Naive thymus-derived CD4-positive, alpha-beta T cell (primary cell): Measurements from ENCODE around the gene CACNA2D2. TPM values are rescaled to one million over a fixed set of nuclear protein-coding genes. Genes with fewer than 3 reads are reported as not detected.

Source experiments
- ATAC-seq: fragments of 150-1000 bp; cut with Tn5 transposase; 2 replicates; pipeline ENCODE4 v1.10.0; 2021; ENCODE audit warnings: mild to moderate bottlenecking, moderate library complexity
- CTCF ChIA-PET: fragments of 350-600 bp; sonication (Branson Sonifier 250); formaldehyde crosslinking; loops from one replicate; lab custom pipeline; 2021; ENCODE audit warnings: antibody characterized with exemption; lab: Charles Lee
- POLR2A ChIA-PET: fragments of 350-600 bp; sonication (Branson Sonifier 250); formaldehyde crosslinking; loops from one replicate; lab custom pipeline; 2021; ENCODE audit warnings: antibody characterized with exemption, inconsistent platforms; lab: Charles Lee
- DNase-seq, 9 donors: peaks; one replicate each; pipeline versions ENCODE4 v3.0.0 to v3.0.0-alpha.2; 2020 to 2022; ENCODE audit warnings: mixed read lengths in 1 of 9
- H3K27ac ChIP-seq: one replicate; pipeline ENCODE4 v1.7.0; 2013; ENCODE audit warnings: mild to moderate bottlenecking, low read depth, low read length, moderate library complexity
- H3K27me3 ChIP-seq, 2 donors: one replicate each; pipeline ENCODE4 v1.7.0; 2013; ENCODE audit warnings: low read length in 2 of 2, mild to moderate bottlenecking in 2 of 2, moderate library complexity in 2 of 2; ENCODE audit not compliant: control insufficient read depth in 2 of 2, insufficient read depth in 2 of 2
- H3K36me3 ChIP-seq, 3 experiments: 1 replicate in 2 of 3; 2 replicates in 1 of 3; pipeline ENCODE4 v1.7.0; 2013; ENCODE audit warnings: low read length in 3 of 3, mild to moderate bottlenecking in 3 of 3, moderate library complexity in 1 of 3; ENCODE audit not compliant: insufficient read depth in 3 of 3, control insufficient read depth in 2 of 3
- H3K4me1 ChIP-seq, 2 donors: one replicate each; pipeline ENCODE4 v1.7.0; 2013; ENCODE audit warnings: low read length in 2 of 2, mild to moderate bottlenecking in 2 of 2, moderate library complexity in 1 of 2; ENCODE audit not compliant: control insufficient read depth in 2 of 2, insufficient read depth in 2 of 2
- H3K4me3 ChIP-seq: 2 replicates; pipeline ENCODE4 v1.7.0; 2013; ENCODE audit warnings: mild to moderate bottlenecking, low read length
- H3K9me3 ChIP-seq, 3 experiments: 1 replicate in 2 of 3; 2 replicates in 1 of 3; pipeline ENCODE4 v1.7.0; 2013; ENCODE audit warnings: low read length in 3 of 3; ENCODE audit not compliant: control insufficient read depth in 2 of 3
- H3K27ac Mint-ChIP-seq, 9 donors: one replicate each; pipeline ENCODE4 v1.8.0; 2020 to 2022; ENCODE audit warnings: mixed read lengths in 9 of 9, mild to moderate bottlenecking in 8 of 9, moderate library complexity in 5 of 9, inconsistent platforms in 2 of 9
- H3K27me3 Mint-ChIP-seq, 5 donors: one replicate each; pipeline ENCODE4 v1.8.0; 2021 to 2022; ENCODE audit warnings: mixed read lengths in 5 of 5, mild to moderate bottlenecking in 1 of 5
- H3K36me3 Mint-ChIP-seq, 5 donors: one replicate each; pipeline ENCODE4 v1.8.0; 2020 to 2022; ENCODE audit warnings: mixed read lengths in 5 of 5, mild to moderate bottlenecking in 3 of 5, inconsistent platforms in 1 of 5
- H3K4me1 Mint-ChIP-seq, 7 donors: one replicate each; pipeline ENCODE4 v1.8.0; 2020 to 2022; ENCODE audit warnings: mixed read lengths in 7 of 7, mild to moderate bottlenecking in 3 of 7, inconsistent platforms in 1 of 7
- H3K4me3 Mint-ChIP-seq, 10 donors: one replicate each; pipeline ENCODE4 v1.8.0; 2020 to 2022; ENCODE audit warnings: mild to moderate bottlenecking in 10 of 10, mixed read lengths in 10 of 10, moderate library complexity in 6 of 10, inconsistent platforms in 2 of 10
- H3K9me3 Mint-ChIP-seq, 11 donors: one replicate each; pipeline ENCODE4 v1.8.0; 2020 to 2022; ENCODE audit warnings: mixed read lengths in 11 of 11, mild to moderate bottlenecking in 4 of 11, inconsistent platforms in 1 of 11, moderate library complexity in 1 of 11
- intact Hi-C, 2 donors: fragments of 100-400 bp; cut with micrococcal nuclease; formaldehyde crosslinking; loops; one replicate each; pipeline ENCODE4 v1.15.1; 2023
- polyA plus RNA-seq, 2 donors: library from polyadenylated mRNA; unstranded; fragments of 300-500 nt; fragmentation: Illumina TruSeq; gene quantifications; one replicate each; pipeline ENCODE4 v1.2.3, GENCODE V29; 2021
- total RNA-seq, 6 experiments: library from RNA in 5 of 6; stranded (reverse) in 5 of 6; gene quantifications; 1 replicate in 5 of 6; 2 replicates in 1 of 6; pipeline ENCODE4 v1.2.3 and lab custom pipeline; 2021 to 2026

The CACNA2D2 gene
- total and polyA plus RNA-seq, 7 experiments from 2014 or later = 0.32 to 6.2 (median 2.0) TPM

DNA sequence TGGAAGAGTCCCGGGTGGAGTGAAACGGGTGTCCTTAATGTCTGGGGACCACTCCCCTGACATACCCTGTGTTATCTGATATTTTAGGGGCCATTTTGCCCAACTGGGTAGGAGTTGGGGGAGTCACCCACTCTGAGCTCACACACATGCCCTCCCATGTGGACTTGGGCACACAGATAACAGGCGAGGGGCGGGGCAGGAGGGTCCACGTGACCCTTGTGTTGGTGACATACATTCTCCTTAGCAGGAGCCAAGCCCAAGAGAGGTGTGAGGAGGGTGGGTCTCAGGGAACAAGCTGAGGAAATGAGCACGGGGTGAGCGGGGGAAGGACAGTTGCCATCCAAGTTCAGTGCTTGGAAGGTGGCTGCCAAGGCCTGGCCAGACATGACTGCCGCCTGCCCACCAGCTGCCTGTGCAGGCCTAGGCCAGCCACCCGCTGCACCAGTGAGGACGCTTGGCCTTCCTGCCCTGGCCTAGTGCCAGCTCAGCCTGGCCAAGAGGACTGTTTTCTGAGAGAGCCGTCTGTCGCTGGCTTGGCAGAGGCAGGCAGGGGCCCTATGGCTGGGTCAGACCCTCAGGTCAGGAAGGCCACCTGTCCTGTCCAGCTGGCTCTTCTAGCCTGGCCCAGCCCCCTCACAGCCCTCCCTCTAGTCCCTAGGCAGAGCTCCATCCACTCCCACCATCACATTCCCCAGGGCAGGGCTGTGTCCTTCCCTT is 112.8 kb downstream of the CACNA2D2 start:
- H3K4me1 Mint-ChIP-seq = peaks cover 0 to 6% (median 0%) of the 10 kb centered on the region in 7 donors
- Histone ChIP-seq H3K27ac (no peak overlapping the region), H3K36me3 (no peaks in the 10 kb centered on the region), H3K27me3 (no peaks in the 10 kb centered on the region), H3K9me3 (no peaks in the 10 kb centered on the region), H3K4me3 (no peak overlapping the region), H3K4me1 (no peaks in the 10 kb centered on the region)
- H3K36me3 Mint-ChIP-seq = no peaks in the 10 kb centered on the region
- ChIA-PET CTCF (interaction anchor here (0.6 kb wide), 1 partner anchor 192 kb away, joined by 3 read pairs; no protein-coding TSS in a partner anchor), POLR2A (no interaction called here)
- no peaks in the 10 kb centered on the region for H3K9me3 Mint-ChIP-seq
- DNase-seq = no peak
- ATAC-seq = no peak
- H3K27me3 Mint-ChIP-seq = no peaks in the 10 kb centered on the region
- H3K27ac Mint-ChIP-seq = no peak overlapping the region
- no peak overlapping the region for H3K4me3 Mint-ChIP-seq
- intact Hi-C loops = no loop called here

GRCh38 chr3:50389414-50389767 is 114.0 kb downstream of the CACNA2D2 start:
- Mint-ChIP-seq H3K9me3 (no peaks in the 10 kb centered on the region), H3K4me1 (peaks cover 0 to 6% (median 0%) of the 10 kb centered on the region in 7 donors)
- intact Hi-C loops = no loop called here

DNA sequence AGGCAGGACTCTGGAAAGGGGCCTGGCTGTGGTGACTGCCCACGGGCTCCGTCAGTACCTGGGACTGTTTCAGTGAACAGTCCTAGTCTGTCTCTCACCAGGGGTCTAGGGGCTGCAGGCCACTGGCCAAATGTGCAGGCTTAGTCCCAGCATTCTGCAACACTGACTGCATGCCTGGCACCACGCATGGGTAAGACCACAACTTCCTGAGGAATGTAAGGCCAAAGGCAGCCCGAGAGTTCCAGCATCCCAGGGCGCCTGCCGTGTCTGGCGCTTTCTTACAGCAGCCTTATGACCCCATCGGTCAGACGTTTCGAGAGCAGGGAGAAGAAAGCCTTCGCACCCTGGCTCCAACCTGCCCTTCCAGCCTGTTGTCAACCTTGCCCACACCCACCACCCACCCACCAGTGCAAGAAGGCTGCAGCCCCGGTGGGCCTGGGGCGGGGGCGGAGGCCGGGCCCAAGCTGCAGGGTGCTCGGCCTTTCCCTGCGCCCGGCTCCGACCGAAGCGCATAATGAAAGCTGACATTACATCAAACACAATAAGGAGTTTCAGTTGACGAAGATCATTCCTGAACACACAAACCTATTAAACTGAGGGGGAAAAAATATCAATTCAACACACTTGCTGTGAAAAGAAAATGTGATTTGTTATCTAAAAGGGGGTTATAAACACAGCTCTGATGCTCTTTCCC is 114.6 kb downstream of the CACNA2D2 start:
- no peaks in the 10 kb centered on the region for H3K36me3 ChIP-seq
- CTCF ChIA-PET = no interaction called here

More at GRCh38 chr3:50389414-50389767, 114.0 kb downstream of the CACNA2D2 start:
- Histone ChIP-seq H3K27me3 (no peaks in the 10 kb centered on the region), H3K4me3 (no peak overlapping the region), H3K9me3 (no peaks in the 10 kb centered on the region), H3K27ac (no peak overlapping the region), H3K4me1 (no peaks in the 10 kb centered on the region), H3K36me3 (no peaks in the 10 kb centered on the region)
- H3K36me3 Mint-ChIP-seq = no peaks in the 10 kb centered on the region
- ATAC-seq = no peak
- no peak overlapping the region for H3K4me3 Mint-ChIP-seq
- no peak for DNase-seq
- ChIA-PET CTCF (no interaction called here), POLR2A (no interaction called here)
- H3K27ac Mint-ChIP-seq = no peak overlapping the region
- no peaks in the 10 kb centered on the region for H3K27me3 Mint-ChIP-seq

GRCh38 chr3:50388016-50388719 is 115.3 kb downstream of the CACNA2D2 start:
- H3K36me3 ChIP-seq = no peaks in the 10 kb centered on the region
- no peaks in the 10 kb centered on the region for H3K27me3 ChIP-seq
- Mint-ChIP-seq H3K27me3 (no peaks in the 10 kb centered on the region), H3K36me3 (no peaks in the 10 kb centered on the region), H3K4me3 (no peak overlapping the region), H3K9me3 (no peaks in the 10 kb centered on the region), H3K27ac (no peak overlapping the region), H3K4me1 (peaks cover 0 to 6% (median 0%) of the 10 kb centered on the region in 7 donors)
- intact Hi-C loops = no loop called here
- CTCF ChIA-PET = no interaction called here
- peak; percentile 11 for ATAC-seq
- no peaks in the 10 kb centered on the region for H3K4me1 ChIP-seq
- no peaks in the 10 kb centered on the region for H3K9me3 ChIP-seq
- DNase-seq = no peak
- no peak overlapping the region for H3K4me3 ChIP-seq
- POLR2A ChIA-PET = no interaction called here
- H3K27ac ChIP-seq = no peak overlapping the region

More for the DNA sequence above, 114.6 kb downstream of the CACNA2D2 start:
- no peak for DNase-seq
- POLR2A ChIA-PET = no interaction called here
- H3K4me1 Mint-ChIP-seq = peaks cover 0 to 6% (median 0%) of the 10 kb centered on the region in 7 donors
- no peak for ATAC-seq
- Histone ChIP-seq H3K4me1 (no peaks in the 10 kb centered on the region), H3K27me3 (no peaks in the 10 kb centered on the region), H3K4me3 (no peak overlapping the region), H3K27ac (no peak overlapping the region), H3K9me3 (no peaks in the 10 kb centered on the region)
- no peaks in the 10 kb centered on the region for H3K9me3 Mint-ChIP-seq
- no peak overlapping the region for H3K27ac Mint-ChIP-seq
- intact Hi-C loops = no loop called here
- H3K4me3 Mint-ChIP-seq = no peak overlapping the region
- no peaks in the 10 kb centered on the region for H3K27me3 Mint-ChIP-seq
- no peaks in the 10 kb centered on the region for H3K36me3 Mint-ChIP-seq

GRCh38 chr3:50385754-50386153 is 117.7 kb downstream of the CACNA2D2 start:
- Mint-ChIP-seq H3K4me3 (no peak overlapping the region), H3K27me3 (no peaks in the 10 kb centered on the region), H3K4me1 (no peaks in the 10 kb centered on the region), H3K9me3 (no peaks in the 10 kb centered on the region), H3K27ac (peak overlapping the region in 1 of 9 donors; percentile 19), H3K36me3 (no peaks in the 10 kb centered on the region)
- intact Hi-C loops = no loop called here
- DNase-seq (no peak), ATAC-seq (no peak)
- Histone ChIP-seq H3K36me3 (no peaks in the 10 kb centered on the region), H3K27me3 (no peaks in the 10 kb centered on the region), H3K27ac (no peak overlapping the region), H3K4me1 (no peaks in the 10 kb centered on the region), H3K4me3 (no peak overlapping the region), H3K9me3 (no peaks in the 10 kb centered on the region)
- POLR2A ChIA-PET = interaction anchor here (0.5 kb wide), 1 partner anchor 21 kb away, joined by 3 read pairs; no protein-coding TSS in a partner anchor
- CTCF ChIA-PET = no interaction called here

DNA sequence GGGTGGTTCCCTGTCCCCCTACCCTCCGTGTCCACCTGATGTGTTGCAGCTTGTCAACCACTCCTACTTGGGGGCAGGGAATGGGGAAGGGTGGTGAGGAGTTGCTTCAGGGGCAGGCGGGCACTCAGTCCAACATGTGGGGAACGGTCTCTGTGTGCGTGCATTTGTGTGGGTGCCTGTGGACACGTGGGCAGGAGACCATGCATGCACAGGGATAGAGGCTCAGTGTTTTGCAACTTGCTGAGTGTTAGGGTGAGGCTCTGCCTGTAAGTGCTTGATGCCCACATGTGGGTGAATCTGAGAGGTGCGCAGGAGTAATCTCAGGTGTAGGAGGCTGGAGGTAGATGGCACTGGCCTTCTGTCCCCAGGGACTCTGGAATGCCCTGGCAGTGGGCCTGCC is 119.7 kb downstream of the CACNA2D2 start:
- no peaks in the 10 kb centered on the region for H3K4me1 Mint-ChIP-seq
- DNase-seq = no peak
- ChIA-PET POLR2A (no interaction called here), CTCF (no interaction called here)
- Histone ChIP-seq H3K36me3 (no peaks in the 10 kb centered on the region), H3K4me1 (no peaks in the 10 kb centered on the region), H3K27me3 (no peaks in the 10 kb centered on the region), H3K4me3 (no peak overlapping the region), H3K9me3 (no peaks in the 10 kb centered on the region), H3K27ac (no peak overlapping the region)
- H3K27ac Mint-ChIP-seq = no peak overlapping the region
- H3K27me3 Mint-ChIP-seq = no peaks in the 10 kb centered on the region
- intact Hi-C loops = no loop called here
- H3K4me3 Mint-ChIP-seq = no peak overlapping the region
- H3K36me3 Mint-ChIP-seq = no peaks in the 10 kb centered on the region
- ATAC-seq = no peak
- H3K9me3 Mint-ChIP-seq = no peaks in the 10 kb centered on the region
